ENCODE data around the gene ADAMTS20. TPM values are rescaled to one million over a fixed set of nuclear protein-coding genes. Genes with fewer than 3 reads are reported as not detected.

ADAMTS20 gene
- total RNA-seq, 1 experiment from 2014 or later: 2.7 TPM

DNA sequence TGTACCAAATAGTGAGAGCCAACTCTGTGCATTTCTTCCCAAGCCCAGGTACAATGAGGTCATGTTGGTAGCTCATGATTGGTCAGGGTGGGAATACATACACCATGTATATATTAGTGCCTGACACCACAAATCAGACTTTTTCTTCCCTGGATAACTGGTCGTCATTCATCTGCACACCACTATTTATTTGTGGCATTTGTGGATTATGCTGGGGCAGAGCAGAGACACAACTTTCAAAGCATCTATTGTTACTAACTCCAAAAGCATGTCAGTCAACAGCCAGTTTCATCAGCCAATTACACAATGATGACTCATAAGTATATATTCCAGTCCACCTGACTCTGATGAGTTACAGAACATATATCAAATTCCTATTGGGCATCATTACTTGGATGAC is 181.7 kb downstream of the ADAMTS20 start:
- Histone ChIP-seq H3K23me2 (ENCODE audit: insufficient read length, low read depth, low read length, poor library complexity, severe bottlenecking) (no peaks in the 10 kb centered on the region), H4K8ac (replicated peaks; ENCODE audit: insufficient read length, low read depth, low read length) (no peak overlapping the region), H2BK15ac (ENCODE audit: low read depth, low read length) (no peak overlapping the region), H3K14ac (ENCODE audit: insufficient read depth, low read length) (no peak overlapping the region), H3K23ac (ENCODE audit: insufficient read length, low read depth, low read length) (no peak overlapping the region), H3T11ph (ENCODE audit: low read length) (no peak overlapping the region), H3K79me1 (ENCODE audit: insufficient read depth, low read depth, low read length, poor library complexity, severe bottlenecking) (no peaks in the 10 kb centered on the region), H2BK20ac (ENCODE audit: low read depth, low read length, poor library complexity, severe bottlenecking) (no peak overlapping the region), H4K20me1 (ENCODE audit: control insufficient read depth, insufficient read depth, insufficient read length) (no peaks in the 10 kb centered on the region), H3K56ac (ENCODE audit: insufficient read length, low read depth, low read length) (no peak overlapping the region), H3K4ac (ENCODE audit: low read depth, low read length) (no peak overlapping the region), H3K18ac (ENCODE audit: insufficient read length, low read depth, low read length) (no peak overlapping the region), H3K79me2 (ENCODE audit: insufficient read depth, low read length) (no peaks in the 10 kb centered on the region), H3K27ac (ENCODE audit: insufficient read length, low read depth, low read length) (no peak overlapping the region), H4K5ac (ENCODE audit: insufficient read length, low read depth, low read length) (no peak overlapping the region), H2AK5ac (ENCODE audit: insufficient read length, low read length) (no peak overlapping the region), H3K9ac (ENCODE audit: extremely low read depth, insufficient read length, low read length) (no peak overlapping the region), H3K27me3 (ENCODE audit: insufficient read depth, low read length) (no peaks in the 10 kb centered on the region), H2BK120ac (ENCODE audit: low read depth, low read length, poor library complexity, severe bottlenecking) (no peak overlapping the region), H3K4me2 (ENCODE audit: insufficient read depth, insufficient read length, low read length) (no peak overlapping the region), H2AFZ (ENCODE audit: low read length) (no peak overlapping the region), H3K9me3 (ENCODE audit: control insufficient read depth, low read depth, low read length) (no peaks in the 10 kb centered on the region), H2BK5ac (ENCODE audit: insufficient read length, low read length) (no peak overlapping the region), H2BK12ac (ENCODE audit: insufficient read length, low read depth, low read length) (no peak overlapping the region), H3K4me1 (ENCODE audit: insufficient read depth, low read length) (no peaks in the 10 kb centered on the region), H4K91ac (ENCODE audit: insufficient read length, low read depth, low read length) (no peak overlapping the region)
- no peak overlapping the region for H3K4me3 Mint-ChIP-seq
- DNase-seq: no peak
- no peaks in the 10 kb centered on the region; a peak in 1 of 7 replicates for H3K36me3 Mint-ChIP-seq (ENCODE audit: insufficient read depth in 1 of 3, low read depth in 3 of 3)
- TF ChIP-seq, protein P1, sequence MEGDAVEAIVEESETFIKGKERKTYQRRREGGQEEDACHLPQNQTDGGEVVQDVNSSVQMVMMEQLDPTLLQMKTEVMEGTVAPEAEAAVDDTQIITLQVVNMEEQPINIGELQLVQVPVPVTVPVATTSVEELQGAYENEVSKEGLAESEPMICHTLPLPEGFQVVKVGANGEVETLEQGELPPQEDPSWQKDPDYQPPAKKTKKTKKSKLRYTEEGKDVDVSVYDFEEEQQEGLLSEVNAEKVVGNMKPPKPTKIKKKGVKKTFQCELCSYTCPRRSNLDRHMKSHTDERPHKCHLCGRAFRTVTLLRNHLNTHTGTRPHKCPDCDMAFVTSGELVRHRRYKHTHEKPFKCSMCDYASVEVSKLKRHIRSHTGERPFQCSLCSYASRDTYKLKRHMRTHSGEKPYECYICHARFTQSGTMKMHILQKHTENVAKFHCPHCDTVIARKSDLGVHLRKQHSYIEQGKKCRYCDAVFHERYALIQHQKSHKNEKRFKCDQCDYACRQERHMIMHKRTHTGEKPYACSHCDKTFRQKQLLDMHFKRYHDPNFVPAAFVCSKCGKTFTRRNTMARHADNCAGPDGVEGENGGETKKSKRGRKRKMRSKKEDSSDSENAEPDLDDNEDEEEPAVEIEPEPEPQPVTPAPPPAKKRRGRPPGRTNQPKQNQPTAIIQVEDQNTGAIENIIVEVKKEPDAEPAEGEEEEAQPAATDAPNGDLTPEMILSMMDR (conservative IDR thresholded peaks at IDR 0.05): no peak
- H3K27me3 Mint-ChIP-seq (ENCODE audit: low read depth): no peaks in the 10 kb centered on the region
- peaks cover 6 to 9% of the 10 kb centered on the region in 2 experiments for H3K4me1 Mint-ChIP-seq
- H3K27ac Mint-ChIP-seq: no peak overlapping the region
- no CpG with 5 or more reads among the region's 1 CpG for WGBS (ENCODE audit: extremely low coverage, insufficient read length, low lambda C conversion rate)
- no peaks in the 10 kb centered on the region for H3K9me3 Mint-ChIP-seq
